Large intestine (tissue), 3 donors: ENCODE data around the gene SERPINB11. TPM values are rescaled to one million over a fixed set of nuclear protein-coding genes. Genes with fewer than 3 reads are reported as not detected.

Source experiments
- DNase-seq, 2 donors: peaks; one replicate each; pipeline versions ENCODE4 v3.0.0 to v3.0.0-alpha.2; 2013
- H3K27ac ChIP-seq: one replicate; pipeline ENCODE4 v1.5.1; 2013; ENCODE audit warnings: low read length
- H3K27me3 ChIP-seq: 2 replicates; pipeline ENCODE4 v1.6.1; 2013; ENCODE audit warnings: low read length; ENCODE audit not compliant: control insufficient read depth, insufficient read depth
- H3K36me3 ChIP-seq: 2 replicates; pipeline ENCODE4 v1.6.1; 2013; ENCODE audit warnings: low read length; ENCODE audit not compliant: control insufficient read depth, insufficient read depth
- H3K4me1 ChIP-seq: one replicate; pipeline ENCODE4 v1.6.1; 2013; ENCODE audit warnings: low read length; ENCODE audit not compliant: control insufficient read depth, insufficient read depth
- H3K4me3 ChIP-seq: one replicate; pipeline ENCODE4 v1.5.1; 2013; ENCODE audit warnings: low read length
- H3K9me3 ChIP-seq: one replicate; pipeline ENCODE4 v1.6.1; 2013; ENCODE audit warnings: mild to moderate bottlenecking, low read depth, low read length, moderate library complexity; ENCODE audit not compliant: control insufficient read depth
- WGBS: methylation state at CpG from one replicate; pipeline ENCODE4 v1.1.5; 2013; ENCODE audit warnings: low lambda C conversion rate; ENCODE audit not compliant: insufficient coverage; 5-methylcytosine and 5-hydroxymethylcytosine counted together
- polyA plus RNA-seq: library from polyadenylated mRNA; unstranded; fragments of 120-200 nt; gene quantifications from one replicate; pipeline ENCODE4 v1.2.1, GENCODE V29; 2013

Gene SERPINB11
- polyA plus RNA-seq, 1 donor, result not detected

DNA sequence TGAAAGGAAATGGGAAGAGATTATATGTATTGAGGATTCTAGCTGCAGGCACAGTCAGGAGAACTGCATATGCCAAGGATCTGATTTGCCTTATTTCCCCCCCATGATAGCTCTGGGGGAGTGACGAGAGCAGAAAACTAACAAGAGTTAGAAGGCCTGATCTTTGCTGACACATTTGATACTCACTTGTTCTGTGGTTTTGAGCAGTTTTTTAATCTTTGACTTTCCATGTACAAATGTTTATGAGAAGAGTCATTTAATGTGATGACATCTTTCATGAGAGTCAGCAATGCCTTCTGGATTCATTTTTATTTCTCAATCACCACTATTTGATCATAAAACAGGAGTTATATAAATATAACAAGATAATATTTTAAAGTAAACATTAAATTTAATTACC is 59.8 kb downstream of the SERPINB11 start:
- Histone ChIP-seq H3K27me3 (no peaks in the 10 kb centered on the region), H3K27ac (no peak overlapping the region), H3K4me1 (no peaks in the 10 kb centered on the region), H3K4me3 (no peak overlapping the region), H3K9me3 (no peaks in the 10 kb centered on the region), H3K36me3 (no peaks in the 10 kb centered on the region)
- WGBS, result no CpG with 5 or more reads among the region's 1 CpG
- no peak for DNase-seq

DNA sequence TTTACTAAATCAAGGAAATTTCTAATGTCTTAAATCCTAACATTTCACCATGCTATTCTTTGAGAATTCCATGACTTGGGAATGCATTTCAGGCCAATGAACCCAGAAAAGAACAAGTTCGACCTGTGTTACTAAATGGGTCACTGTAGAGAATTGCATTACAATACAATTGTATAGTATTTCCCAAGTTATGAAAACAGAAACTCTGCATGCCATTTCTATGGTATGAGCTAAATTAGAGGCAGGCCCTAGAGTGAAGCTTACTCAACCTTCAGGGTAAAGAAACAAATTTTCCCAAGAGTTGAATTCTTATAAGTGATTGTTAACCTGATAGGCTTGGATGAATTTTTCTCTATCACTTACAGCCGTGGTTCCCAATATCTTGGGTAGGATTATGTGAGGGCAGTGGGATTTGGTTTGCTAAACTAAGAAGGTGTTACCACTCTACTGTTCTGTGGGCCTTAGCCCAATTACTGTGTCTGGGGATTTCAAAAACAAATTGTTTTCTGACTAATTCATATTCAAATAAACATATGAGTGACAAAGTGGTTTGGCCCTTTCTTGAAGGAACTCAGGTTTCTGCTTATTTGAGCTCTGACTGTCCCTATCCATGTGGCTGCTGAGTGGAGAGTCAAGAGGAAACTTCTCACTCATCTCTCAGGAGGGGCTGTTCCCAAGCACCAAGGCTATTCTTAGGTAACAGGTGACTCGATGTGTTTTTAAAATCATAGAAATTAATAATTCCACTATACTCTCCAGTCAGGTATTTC is 61.3 kb downstream of the SERPINB11 start:
- Histone ChIP-seq H3K27ac (no peak overlapping the region), H3K9me3 (no peaks in the 10 kb centered on the region), H3K27me3 (no peaks in the 10 kb centered on the region), H3K4me3 (no peak overlapping the region), H3K4me1 (no peaks in the 10 kb centered on the region), H3K36me3 (no peaks in the 10 kb centered on the region)
- WGBS, result no CpG with 5 or more reads among the region's 3 CpGs
- DNase-seq, result no peak

DNA sequence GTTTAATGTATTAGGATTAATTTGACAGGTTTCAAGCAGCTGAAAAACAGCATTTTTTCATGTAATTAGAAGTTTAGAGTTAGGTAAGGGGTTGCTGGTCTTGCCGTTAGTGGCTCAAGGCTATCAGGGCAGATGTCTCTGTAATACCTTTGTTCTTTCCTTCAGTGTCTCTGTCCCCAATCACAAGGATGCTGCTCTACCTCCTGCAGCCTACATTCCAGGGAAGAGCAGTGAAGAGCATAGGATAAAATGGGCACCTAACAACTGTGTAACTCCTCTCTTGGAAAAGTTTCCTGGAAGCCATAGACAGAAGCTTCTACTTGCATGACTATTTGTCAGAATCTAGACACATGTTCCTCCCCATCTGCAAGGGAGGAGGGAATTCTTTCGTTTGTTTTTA is 63.1 kb downstream of the SERPINB11 start:
- H3K27me3 ChIP-seq, result no peaks in the 10 kb centered on the region
- WGBS, result no CpG with 5 or more reads among the region's 2 CpGs
- DNase-seq, result no peak

More for the DNA sequence above, 63.1 kb downstream of the SERPINB11 start:
- no peaks in the 10 kb centered on the region for H3K36me3 ChIP-seq
- no peaks in the 10 kb centered on the region for H3K9me3 ChIP-seq
- H3K4me1 ChIP-seq, result no peaks in the 10 kb centered on the region
- H3K4me3 ChIP-seq, result no peak overlapping the region
- H3K27ac ChIP-seq, result no peak overlapping the region

Other genes with a start within 250 kb of the SERPINB11 start
- 0.16 TPM for gene SERPINB5, start 226.0 kb upstream of the SERPINB11 start, polyA plus RNA-seq
- gene SERPINB12, start 160.6 kb upstream of the SERPINB11 start, polyA plus RNA-seq, result not detected
- not detected for gene SERPINB13, start 115.6 kb upstream of the SERPINB11 start, polyA plus RNA-seq
- gene SERPINB4, start 58.7 kb upstream of the SERPINB11 start, polyA plus RNA-seq, result not detected
- gene SERPINB3, start 41.1 kb upstream of the SERPINB11 start, polyA plus RNA-seq, result not detected
- gene SERPINB7, start 72.5 kb downstream of the SERPINB11 start, polyA plus RNA-seq, result 0.09 TPM
- 0.15 TPM for gene SERPINB2, start 184.7 kb downstream of the SERPINB11 start, polyA plus RNA-seq
- not detected for gene SERPINB10, start 205.0 kb downstream of the SERPINB11 start, polyA plus RNA-seq
- gene HMSD, start 246.3 kb downstream of the SERPINB11 start, polyA plus RNA-seq, result 2.5 TPM